PC-3 (cell line): ENCODE data around the gene LIN54. TPM values are rescaled to one million over a fixed set of nuclear protein-coding genes. Genes with fewer than 3 reads are reported as not detected.

Source experiments
- ATAC-seq: fragments of 200-7000 bp; cut with Tn5 transposase; 2 replicates; pipeline ENCODE4 v1.9.1; 2020; ENCODE audit warnings: mild to moderate bottlenecking, moderate library complexity
- BruUV-seq: library from RNA; stranded (reverse); fragments of 400-500 nt; replicated peaks from 2 replicates; lab custom pipeline; 2021; lab: Mats Ljungman, UMichigan
- CTCF ChIA-PET: fragments of 300-600 bp; sonication (Branson Sonifier 250); formaldehyde crosslinking; loops from one replicate; lab custom pipeline; 2022; ENCODE audit warnings: antibody characterized with exemption; lab: Charles Lee
- POLR2A ChIA-PET: fragments of 300-600 bp; sonication (Branson Sonifier 250); formaldehyde crosslinking; loops from one replicate; lab custom pipeline; 2022; ENCODE audit warnings: antibody characterized with exemption; ENCODE audit not compliant: unreplicated experiment; lab: Charles Lee
- DNase-seq: peaks from one replicate; pipeline ENCODE4 v3.0.0-alpha.2; 2015
- H2AFZ ChIP-seq: fragments of 300-600 bp; sonication (generic); 2 replicates; pipeline ENCODE4 v1.6.0; 2016; ENCODE audit warnings: antibody characterized with exemption, low read length
- H3F3A ChIP-seq: fragments of 300-600 bp; sonication (generic); one replicate; pipeline ENCODE4 v1.6.0; 2017; ENCODE audit warnings: antibody characterized with exemption, low read length, control low read depth, mild to moderate bottlenecking; ENCODE audit not compliant: unreplicated experiment
- H3K27ac ChIP-seq: fragments of 300-600 bp; sonication (generic); 2 replicates; pipeline ENCODE4 v1.5.1; 2016; ENCODE audit warnings: mild to moderate bottlenecking, low read length
- H3K27me3 ChIP-seq: fragments of 300-600 bp; sonication (generic); 2 replicates; pipeline ENCODE4 v1.6.1; 2016; ENCODE audit warnings: low read length, mixed read lengths
- H3K36me3 ChIP-seq: fragments of 300-600 bp; sonication (generic); 2 replicates; pipeline ENCODE4 v1.6.1; 2016; ENCODE audit warnings: low read depth, mixed run types, low read length, mixed read lengths
- H3K4me1 ChIP-seq: fragments of 300-600 bp; sonication (generic); 2 replicates; pipeline ENCODE4 v1.5.1; 2016; ENCODE audit warnings: low read length; ENCODE audit not compliant: insufficient read depth
- H3K4me2 ChIP-seq: fragments of 300-600 bp; sonication (generic); 2 replicates; pipeline ENCODE4 v1.6.0; 2016; ENCODE audit warnings: low read length
- H3K4me3 ChIP-seq: fragments of 300-600 bp; sonication (generic); 2 replicates; pipeline ENCODE4 v1.5.1; 2016; ENCODE audit warnings: mild to moderate bottlenecking, low read length, mixed read lengths
- H3K79me2 ChIP-seq: fragments of 300-600 bp; sonication (generic); 2 replicates; pipeline ENCODE4 v1.6.1; 2017; ENCODE audit warnings: low read length, mixed read lengths
- H3K9ac ChIP-seq: fragments of 300-600 bp; sonication (generic); 2 replicates; pipeline ENCODE4 v1.6.0; 2016; ENCODE audit warnings: mild to moderate bottlenecking, low read length
- H3K9me2 ChIP-seq: fragments of 300-600 bp; sonication (generic); replicated peaks from 2 replicates; pipeline ENCODE4 v1.6.1; 2016; ENCODE audit warnings: mixed run types, low read length, mixed read lengths
- H3K9me3 ChIP-seq: fragments of 300-600 bp; sonication (generic); 2 replicates; pipeline ENCODE4 v1.6.1; 2016; ENCODE audit warnings: low read length, mixed read lengths
- H4K20me1 ChIP-seq: fragments of 300-600 bp; sonication (generic); 2 replicates; pipeline ENCODE4 v1.6.1; 2016; ENCODE audit warnings: low read length, mixed read lengths
- EZH2 ChIP-seq: fragments of 300-600 bp; sonication (generic); IDR thresholded peaks from one replicate; pipeline ENCODE4 v1.6.1; 2017; ENCODE audit warnings: antibody characterized with exemption, mild to moderate bottlenecking, low read length; ENCODE audit not compliant: unreplicated experiment
- EZH2phosphoT487 ChIP-seq: fragments of 300-600 bp; sonication (generic); IDR thresholded peaks from 2 replicates; pipeline ENCODE4 v1.6.1; 2018; ENCODE audit warnings: mild to moderate bottlenecking, antibody characterized with exemption, low read length, borderline replicate concordance
- intact Hi-C: fragments of 100-400 bp; cut with micrococcal nuclease; formaldehyde crosslinking; loops from 2 replicates; pipeline ENCODE4 v1.9.0; 2023
- total RNA-seq: library from RNA; depleted of rRNA; stranded (reverse); fragments of >200 nt; gene quantifications from 2 replicates; pipeline ENCODE4 v1.2.3, GENCODE V29; 2014
- TF ChIP-seq, protein P1 (sequence below): fragments of 300-600 bp; sonication (generic); conservative IDR thresholded peaks from 2 replicates; pipeline ENCODE4 v1.5.1; 2017; ENCODE audit warnings: antibody characterized with exemption, low read depth, mild to moderate bottlenecking, low read length

The LIN54 gene
- total RNA-seq, 1 experiment from 2014 or later, result 15.9 TPM

DNA sequence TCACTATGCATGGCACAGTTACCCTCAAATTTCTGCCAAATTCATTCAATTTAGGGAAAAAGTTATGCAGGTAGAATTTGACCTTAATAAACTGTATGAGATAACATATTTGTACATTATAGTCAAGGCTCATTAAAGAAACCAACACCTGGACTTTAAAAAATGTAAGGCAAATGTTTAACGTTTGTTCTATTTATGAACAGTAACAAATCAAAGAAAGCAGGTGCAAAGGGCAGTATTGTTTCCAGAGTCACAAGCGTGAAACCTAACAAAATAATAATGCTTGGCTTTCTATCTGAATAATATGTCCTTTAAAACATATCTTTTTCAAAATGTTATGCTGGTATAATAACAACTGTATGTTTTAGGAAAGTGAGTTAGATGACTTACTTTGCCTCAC lies 41.2 kb downstream of the LIN54 start:
- Histone ChIP-seq H3K4me2 (no peak overlapping the region), H3K4me1 (no peaks in the 10 kb centered on the region), H3F3A (no peaks in the 10 kb centered on the region), H3K4me3 (no peak overlapping the region), H2AFZ (no peak overlapping the region), H3K27ac (no peak overlapping the region), H3K79me2 (no peaks in the 10 kb centered on the region), H3K27me3 (no peaks in the 10 kb centered on the region), H4K20me1 (no peaks in the 10 kb centered on the region), H3K36me3 (peaks cover 7% of the 10 kb centered on the region), H3K9me3 (no peaks in the 10 kb centered on the region), H3K9me2 (no peaks in the 10 kb centered on the region), H3K9ac (no peak overlapping the region)
- ATAC-seq (no peak), DNase-seq (no peak)
- POLR2A ChIA-PET, result no interaction called here
- intact Hi-C loops, result no loop called here
- CTCF ChIA-PET, result no interaction called here
- no TSS peak for BruUV-seq
- no peak for TF ChIP-seq EZH2phosphoT487
- TF ChIP-seq, protein P1, sequence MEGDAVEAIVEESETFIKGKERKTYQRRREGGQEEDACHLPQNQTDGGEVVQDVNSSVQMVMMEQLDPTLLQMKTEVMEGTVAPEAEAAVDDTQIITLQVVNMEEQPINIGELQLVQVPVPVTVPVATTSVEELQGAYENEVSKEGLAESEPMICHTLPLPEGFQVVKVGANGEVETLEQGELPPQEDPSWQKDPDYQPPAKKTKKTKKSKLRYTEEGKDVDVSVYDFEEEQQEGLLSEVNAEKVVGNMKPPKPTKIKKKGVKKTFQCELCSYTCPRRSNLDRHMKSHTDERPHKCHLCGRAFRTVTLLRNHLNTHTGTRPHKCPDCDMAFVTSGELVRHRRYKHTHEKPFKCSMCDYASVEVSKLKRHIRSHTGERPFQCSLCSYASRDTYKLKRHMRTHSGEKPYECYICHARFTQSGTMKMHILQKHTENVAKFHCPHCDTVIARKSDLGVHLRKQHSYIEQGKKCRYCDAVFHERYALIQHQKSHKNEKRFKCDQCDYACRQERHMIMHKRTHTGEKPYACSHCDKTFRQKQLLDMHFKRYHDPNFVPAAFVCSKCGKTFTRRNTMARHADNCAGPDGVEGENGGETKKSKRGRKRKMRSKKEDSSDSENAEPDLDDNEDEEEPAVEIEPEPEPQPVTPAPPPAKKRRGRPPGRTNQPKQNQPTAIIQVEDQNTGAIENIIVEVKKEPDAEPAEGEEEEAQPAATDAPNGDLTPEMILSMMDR, result no peak
- TF ChIP-seq EZH2, result no peak

DNA sequence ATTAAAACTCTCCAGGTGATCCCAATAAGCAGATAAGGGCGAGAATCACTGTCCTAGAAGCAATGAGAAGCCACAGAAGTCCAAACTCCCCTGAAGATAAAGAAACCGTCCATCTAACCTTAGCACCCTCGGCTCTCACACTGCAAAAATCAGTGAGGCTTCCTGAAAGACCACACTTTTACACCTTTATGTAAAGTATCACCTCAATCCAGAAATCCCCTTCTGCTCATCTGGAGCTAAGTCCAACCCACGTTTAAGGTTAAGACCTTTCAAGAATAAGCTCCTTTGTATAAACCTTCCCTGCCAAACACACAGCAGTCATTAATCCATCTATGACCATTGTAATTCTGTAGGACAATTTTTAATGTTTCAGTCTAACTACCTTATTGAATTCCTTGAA lies 41.7 kb downstream of the LIN54 start:
- CTCF ChIA-PET, result no interaction called here
- TF ChIP-seq EZH2 (no peak), EZH2phosphoT487 (no peak)
- TF ChIP-seq, protein P1, result no peak
- no peaks in the 10 kb centered on the region for H3F3A ChIP-seq
- DNase-seq (no peak), ATAC-seq (no peak)
- BruUV-seq, result no TSS peak
- intact Hi-C loops, result no loop called here
- H3K4me2 ChIP-seq, result no peak overlapping the region
- H3K9me2 ChIP-seq, result no peaks in the 10 kb centered on the region
- POLR2A ChIA-PET, result no interaction called here
- H3K9ac ChIP-seq, result no peak overlapping the region
- H4K20me1 ChIP-seq, result no peaks in the 10 kb centered on the region
- H3K36me3 ChIP-seq, result peaks cover 7% of the 10 kb centered on the region
- H3K4me1 ChIP-seq, result no peaks in the 10 kb centered on the region
- no peak overlapping the region for H3K27ac ChIP-seq
- H3K9me3 ChIP-seq, result no peaks in the 10 kb centered on the region
- H2AFZ ChIP-seq, result no peak overlapping the region
- H3K27me3 ChIP-seq, result no peaks in the 10 kb centered on the region
- no peak overlapping the region for H3K4me3 ChIP-seq
- no peaks in the 10 kb centered on the region for H3K79me2 ChIP-seq

DNA sequence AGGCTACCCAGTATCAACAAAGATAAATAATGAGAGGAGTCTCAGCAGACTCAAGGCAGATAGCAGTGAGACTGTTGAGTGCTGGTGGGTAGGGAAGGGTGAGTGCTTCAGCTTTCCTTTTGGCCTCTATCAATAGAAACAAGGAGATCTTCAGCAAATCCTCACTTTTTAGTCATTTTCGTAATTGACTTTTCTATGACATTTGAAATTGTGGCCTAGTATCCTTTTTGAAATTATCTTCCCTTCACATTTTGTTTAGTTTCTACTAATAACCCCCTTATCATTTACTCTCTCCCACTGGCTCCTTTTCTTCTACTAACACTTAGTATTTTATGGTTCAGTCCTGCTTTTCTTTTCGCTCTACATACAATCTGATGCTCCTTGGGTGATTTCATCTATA lies 44.9 kb downstream of the LIN54 start:
- POLR2A ChIA-PET, result no interaction called here
- Histone ChIP-seq H3K4me1 (no peaks in the 10 kb centered on the region), H3K79me2 (no peaks in the 10 kb centered on the region), H3K27me3 (no peaks in the 10 kb centered on the region), H4K20me1 (no peaks in the 10 kb centered on the region), H3K4me2 (no peak overlapping the region), H3K9me2 (no peaks in the 10 kb centered on the region), H3K4me3 (no peak overlapping the region), H3F3A (no peaks in the 10 kb centered on the region), H2AFZ (no peak overlapping the region), H3K9me3 (no peaks in the 10 kb centered on the region), H3K36me3 (peaks cover 7% of the 10 kb centered on the region), H3K27ac (no peak overlapping the region), H3K9ac (no peak overlapping the region)
- ATAC-seq, result no peak
- no peak for DNase-seq
- TF ChIP-seq EZH2phosphoT487 (no peak), EZH2 (no peak)
- TF ChIP-seq, protein P1, result no peak
- intact Hi-C loops, result no loop called here
- no TSS peak for BruUV-seq
- CTCF ChIA-PET, result no interaction called here
